Measurements from ENCODE around the gene ZC3H7A.
A peak's percentile ranks its signal among the peaks of the same experiment; 100 is the strongest.
"Not testable (repeated sequence)": the region's sequence is repeated elsewhere in the genome, so short reads cannot be mapped to it uniquely, and the experiment has no call there.

The ZC3H7A gene, protein sequence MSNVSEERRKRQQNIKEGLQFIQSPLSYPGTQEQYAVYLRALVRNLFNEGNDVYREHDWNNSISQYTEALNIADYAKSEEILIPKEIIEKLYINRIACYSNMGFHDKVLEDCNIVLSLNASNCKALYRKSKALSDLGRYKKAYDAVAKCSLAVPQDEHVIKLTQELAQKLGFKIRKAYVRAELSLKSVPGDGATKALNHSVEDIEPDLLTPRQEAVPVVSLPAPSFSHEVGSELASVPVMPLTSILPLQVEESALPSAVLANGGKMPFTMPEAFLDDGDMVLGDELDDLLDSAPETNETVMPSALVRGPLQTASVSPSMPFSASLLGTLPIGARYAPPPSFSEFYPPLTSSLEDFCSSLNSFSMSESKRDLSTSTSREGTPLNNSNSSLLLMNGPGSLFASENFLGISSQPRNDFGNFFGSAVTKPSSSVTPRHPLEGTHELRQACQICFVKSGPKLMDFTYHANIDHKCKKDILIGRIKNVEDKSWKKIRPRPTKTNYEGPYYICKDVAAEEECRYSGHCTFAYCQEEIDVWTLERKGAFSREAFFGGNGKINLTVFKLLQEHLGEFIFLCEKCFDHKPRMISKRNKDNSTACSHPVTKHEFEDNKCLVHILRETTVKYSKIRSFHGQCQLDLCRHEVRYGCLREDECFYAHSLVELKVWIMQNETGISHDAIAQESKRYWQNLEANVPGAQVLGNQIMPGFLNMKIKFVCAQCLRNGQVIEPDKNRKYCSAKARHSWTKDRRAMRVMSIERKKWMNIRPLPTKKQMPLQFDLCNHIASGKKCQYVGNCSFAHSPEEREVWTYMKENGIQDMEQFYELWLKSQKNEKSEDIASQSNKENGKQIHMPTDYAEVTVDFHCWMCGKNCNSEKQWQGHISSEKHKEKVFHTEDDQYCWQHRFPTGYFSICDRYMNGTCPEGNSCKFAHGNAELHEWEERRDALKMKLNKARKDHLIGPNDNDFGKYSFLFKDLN

DNA sequence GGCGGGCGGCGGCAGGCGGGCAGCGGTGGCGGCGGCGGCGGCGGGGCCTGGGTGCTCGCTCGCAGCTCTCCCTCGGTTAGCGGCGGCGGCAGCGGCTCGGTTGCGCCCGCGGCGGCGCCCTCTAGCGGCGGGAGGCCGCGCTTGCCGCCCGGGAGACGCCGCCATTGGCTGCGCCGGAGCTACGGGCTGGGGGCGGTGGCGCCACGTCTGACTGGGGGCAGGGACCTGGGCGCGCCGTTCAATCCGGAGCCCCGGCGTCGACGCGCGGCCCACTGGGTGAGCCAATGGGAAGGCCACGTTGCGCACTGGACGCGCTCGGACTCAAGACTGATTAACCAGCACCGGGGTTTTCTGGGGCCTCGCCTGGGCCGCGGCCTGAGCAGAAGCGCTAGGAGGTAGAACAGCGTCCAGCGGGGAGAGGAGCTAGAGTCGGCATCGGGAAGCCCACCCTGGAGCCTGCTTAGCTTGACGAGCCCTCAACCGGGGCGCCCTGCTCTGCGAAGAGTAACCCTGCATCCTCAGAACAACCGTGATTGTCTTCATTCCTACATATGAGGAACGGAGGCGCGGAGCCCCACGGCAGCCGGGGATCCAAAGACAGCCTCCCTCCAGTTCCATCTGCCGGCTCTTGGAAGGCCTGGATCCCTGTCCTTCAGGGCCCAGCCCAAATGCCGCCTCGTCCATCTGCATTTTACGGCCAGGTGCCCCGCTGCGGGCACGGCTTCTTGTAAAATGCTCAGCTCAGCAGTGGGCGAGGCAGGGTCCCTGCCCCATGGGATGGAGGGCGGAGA lies at the start of gene ZC3H7A:
Gene ZC3H7A, minus strand, starts transcription at position 93 of the 791 bp plus-strand sequence. CDS start 14,904 bp downstream, outside the sequence.
- DNase-seq (ENCODE audit: low read depth in 2 of 2): peak; percentile 82 to 85

- DNase-seq (ENCODE audit: low read depth in 2 of 2): no peak
These were observed 47.4 kb upstream of the ZC3H7A start for GRCh38 chr16:11844499-11844898.

DNA sequence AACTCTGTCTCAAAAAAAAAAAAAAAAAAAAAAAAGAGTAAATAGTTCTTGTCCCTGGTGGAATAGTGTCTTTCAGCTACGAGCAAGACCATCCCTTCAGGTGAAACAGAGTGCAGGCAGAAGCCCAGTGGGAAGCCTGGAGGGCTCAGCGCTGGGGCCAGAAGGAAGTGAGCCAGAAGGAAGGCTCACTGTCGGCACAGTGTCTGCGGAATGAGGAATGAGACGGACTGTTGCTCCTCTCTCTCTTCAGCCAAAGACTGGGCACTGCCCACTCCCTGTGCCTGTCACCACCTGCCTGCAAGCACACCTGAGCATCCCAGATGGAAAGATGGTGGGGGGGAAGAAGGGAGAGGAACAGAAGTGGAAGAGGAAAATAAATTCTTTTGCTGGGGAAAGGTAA lies 46.8 kb upstream of the ZC3H7A start:
- no peak for DNase-seq (ENCODE audit: low read depth in 2 of 2)

DNA sequence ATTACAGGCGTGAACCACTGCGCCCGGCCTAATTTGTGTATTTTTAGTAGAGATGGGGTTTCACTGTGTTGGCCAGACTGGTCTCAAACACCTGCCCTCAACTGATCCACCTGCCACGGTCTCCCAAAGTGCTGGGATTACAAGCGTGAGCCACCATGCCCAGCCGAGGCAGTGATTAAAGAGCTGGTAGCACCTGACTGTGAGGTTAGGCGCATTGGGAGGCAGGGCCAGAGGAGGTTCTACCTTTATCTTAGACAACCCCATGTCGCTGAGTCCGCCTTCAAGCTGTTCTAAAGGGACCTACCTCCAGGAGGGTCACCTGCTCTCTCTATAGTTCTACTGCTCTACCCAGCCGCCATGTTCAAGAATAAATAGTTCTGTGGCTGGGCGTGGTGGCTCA lies 46.1 kb upstream of the ZC3H7A start:
- no peak for DNase-seq (ENCODE audit: low read depth in 2 of 2)

- no peak for DNase-seq (ENCODE audit: low read depth in 2 of 2)
These were observed 44.0 kb upstream of the ZC3H7A start for GRCh38 chr16:11841026-11841425.

GRCh38 chr16:11836650-11837244 lies 39.7 kb upstream of the ZC3H7A start:
- DNase-seq (ENCODE audit: low read depth in 2 of 2): no peak

- no peak for DNase-seq (ENCODE audit: low read depth in 2 of 2)
These were observed 39.0 kb upstream of the ZC3H7A start for GRCh38 chr16:11835891-11836649.

GRCh38 chr16:11835309-11835708 lies 38.3 kb upstream of the ZC3H7A start:
- DNase-seq (ENCODE audit: low read depth in 2 of 2): no peak

DNA sequence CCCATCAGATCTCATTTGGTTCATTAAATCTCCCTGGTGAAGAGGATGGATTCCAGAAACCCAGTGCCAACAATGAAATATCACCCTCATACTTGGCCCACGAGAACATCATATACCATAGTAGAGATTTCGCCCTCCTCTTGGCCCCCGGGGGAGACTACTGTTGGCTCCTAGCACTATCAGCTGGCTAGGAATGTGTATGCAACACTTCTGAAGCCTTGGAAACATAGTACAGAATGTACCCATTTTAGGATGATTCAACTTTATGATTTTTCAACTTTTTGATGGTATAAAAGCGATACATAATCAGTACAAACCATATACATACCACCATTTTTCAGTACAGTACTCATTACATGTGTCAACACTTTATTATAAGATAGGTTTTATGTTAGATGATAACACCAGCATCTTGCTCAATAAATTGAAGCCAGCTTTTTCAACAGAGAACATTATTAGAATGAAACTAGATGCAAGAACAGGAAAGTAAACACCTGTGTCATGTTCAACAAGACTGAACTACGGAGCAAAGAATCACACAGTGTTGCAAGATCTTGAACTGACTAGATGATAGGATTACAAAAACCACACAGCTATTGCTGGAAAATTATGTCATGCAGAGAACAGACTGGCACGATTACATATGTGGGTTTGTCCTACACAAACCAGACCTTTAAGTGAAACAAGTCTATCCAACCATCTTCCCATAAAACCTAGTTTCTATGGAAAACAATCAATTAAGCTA lies 37.1 kb upstream of the ZC3H7A start:
- DNase-seq (ENCODE audit: low read depth in 2 of 2): no peak

- no peak for DNase-seq (ENCODE audit: low read depth in 2 of 2)
These were observed 31.6 kb upstream of the ZC3H7A start for GRCh38 chr16:11828696-11829095.

- not testable (repeated sequence) for DNase-seq (ENCODE audit: low read depth in 2 of 2)
These were observed 28.6 kb upstream of the ZC3H7A start for GRCh38 chr16:11825520-11826165.

- DNase-seq (ENCODE audit: low read depth in 2 of 2): no peak
These were observed 27.3 kb upstream of the ZC3H7A start for GRCh38 chr16:11824362-11824761.

DNA sequence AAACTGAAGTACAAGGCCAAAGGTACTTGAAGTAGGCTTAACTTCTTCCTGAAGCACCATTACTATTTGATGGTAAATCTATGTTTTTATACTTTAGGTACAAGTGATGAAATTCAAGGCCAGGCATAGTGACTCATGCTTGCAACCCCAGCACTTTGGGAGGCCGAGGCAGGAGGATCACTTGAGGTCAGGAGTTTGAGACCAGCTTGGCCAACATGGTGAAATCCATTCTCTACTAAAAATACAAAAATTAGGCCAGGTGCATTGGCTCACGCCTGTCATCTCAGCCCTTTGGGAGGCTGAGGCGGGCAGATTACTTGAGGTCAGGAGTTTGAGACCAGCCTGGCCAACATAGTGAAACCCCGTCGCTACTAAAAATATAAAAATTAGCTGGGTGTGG lies 26.6 kb upstream of the ZC3H7A start:
- DNase-seq (ENCODE audit: low read depth in 2 of 2): not testable (repeated sequence)

DNA sequence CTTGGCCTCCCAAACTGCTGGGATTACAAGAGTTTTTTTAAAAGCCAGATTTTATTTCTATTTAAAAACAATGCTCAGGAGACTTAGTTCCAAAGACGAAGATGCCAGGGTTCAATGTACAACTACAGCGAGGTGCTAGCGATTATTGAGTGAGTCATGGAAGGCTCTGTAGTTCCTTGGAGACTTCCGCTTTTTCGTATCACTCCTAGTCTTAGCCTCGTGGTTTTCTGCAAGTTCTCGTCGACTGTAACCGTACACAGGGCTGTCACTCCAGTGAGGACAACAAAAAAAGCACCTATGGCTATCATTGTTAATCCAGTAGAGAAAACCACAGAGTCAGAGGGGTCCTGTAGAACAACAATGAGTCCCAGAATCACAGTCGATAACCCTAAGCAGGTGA lies 22.7 kb upstream of the ZC3H7A start:
- no peak for DNase-seq (ENCODE audit: low read depth in 2 of 2)

- not testable (repeated sequence) for DNase-seq (ENCODE audit: low read depth in 2 of 2)
These were observed 21.9 kb upstream of the ZC3H7A start for GRCh38 chr16:11818970-11819369.

DNA sequence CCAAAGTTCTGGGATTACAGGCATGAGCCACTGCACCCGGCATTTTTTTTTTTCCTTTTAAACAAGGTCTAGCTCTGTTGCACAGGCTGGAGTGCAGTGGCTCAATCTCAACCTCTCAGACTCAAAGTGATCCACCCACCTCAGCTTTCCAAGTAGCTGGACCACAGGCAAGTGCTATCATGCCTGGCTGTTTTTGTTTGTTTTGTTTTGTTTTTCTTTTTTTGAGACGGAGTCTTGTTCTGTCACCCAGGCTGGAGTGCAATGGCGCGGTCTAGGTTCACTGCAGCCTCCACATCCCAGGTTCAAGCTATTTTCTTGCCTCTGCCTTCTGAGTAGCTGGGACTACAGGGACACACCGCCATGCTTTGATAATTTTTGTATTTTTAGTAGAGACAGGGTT lies 19.1 kb upstream of the ZC3H7A start:
- no peak for DNase-seq (ENCODE audit: low read depth in 2 of 2)

DNA sequence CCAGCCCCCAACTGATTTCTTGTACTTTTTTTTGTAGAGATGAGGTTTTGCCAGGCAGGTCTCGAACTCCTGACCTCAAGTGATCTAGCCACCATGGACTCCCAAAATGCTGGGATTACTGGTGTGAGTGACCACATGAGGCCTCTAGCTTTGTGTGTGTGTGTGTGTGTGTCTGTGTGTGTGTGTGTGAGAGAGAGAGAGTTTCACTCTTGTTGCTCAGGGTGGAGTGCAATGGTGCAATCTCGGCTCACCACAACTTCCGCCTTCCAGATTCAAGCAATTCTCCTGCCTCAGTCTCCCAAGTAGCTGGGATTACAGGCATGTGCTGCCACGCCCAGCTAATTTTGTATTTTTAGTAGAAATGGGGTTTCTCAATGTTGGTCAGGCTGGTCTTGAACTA lies 17.7 kb upstream of the ZC3H7A start:
- not testable (repeated sequence) for DNase-seq (ENCODE audit: low read depth in 2 of 2)

DNA sequence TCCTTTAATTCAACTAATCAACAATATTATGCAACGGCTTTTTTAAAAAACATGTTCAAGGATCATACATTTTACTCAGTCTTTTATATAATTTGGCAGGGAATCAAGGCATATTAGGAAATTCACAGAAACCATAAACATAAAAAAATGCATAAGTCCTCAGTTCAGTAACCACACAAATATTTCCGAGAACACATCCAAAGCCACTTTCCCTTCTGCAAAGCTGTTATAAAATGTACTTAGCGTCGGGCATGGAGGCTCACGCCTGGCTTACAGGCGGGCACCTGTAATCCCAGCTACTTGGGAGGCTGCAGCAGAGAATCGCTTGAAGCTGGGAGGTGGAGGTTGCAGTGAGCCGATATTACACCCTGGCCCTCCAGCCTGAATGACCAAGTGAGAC lies 9.7 kb upstream of the ZC3H7A start:
- DNase-seq (ENCODE audit: low read depth in 2 of 2): no peak

DNA sequence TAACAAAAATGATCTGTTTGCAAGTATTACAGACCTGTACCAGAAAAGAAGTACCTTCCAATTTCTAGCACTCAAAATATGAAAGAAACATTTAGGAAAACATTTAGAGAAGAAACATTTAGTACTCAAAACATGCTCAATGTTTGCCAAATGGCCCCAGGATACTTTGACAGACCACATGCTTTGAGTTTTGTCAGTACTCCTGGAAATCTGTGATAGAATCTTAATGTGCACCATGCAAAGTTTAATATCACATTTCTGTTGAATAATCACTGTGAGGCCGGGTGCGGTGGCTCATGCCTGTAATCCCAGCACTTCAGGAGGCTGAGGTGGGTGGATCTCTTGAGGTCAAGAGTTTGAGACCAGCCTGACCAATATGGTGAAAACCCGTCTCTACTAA lies 8.5 kb upstream of the ZC3H7A start:
- DNase-seq (ENCODE audit: low read depth in 2 of 2): no peak

Data from stimulated activated CD8-positive, alpha-beta memory T cell treated with anti-CD3 and anti-CD28 coated beads, Interleukin-2, amount 100 ng/mL, for 1 hour (primary cell).